CD8-positive, alpha-beta memory T cell (primary cell): ENCODE measurements around the gene TSPAN18. TPM values are rescaled to one million over a fixed set of nuclear protein-coding genes. Genes with fewer than 3 reads are reported as not detected.

Experiments used
- CTCF ChIA-PET: fragments of 350-600 bp; sonication (Branson Sonifier 250); formaldehyde crosslinking; loops from one replicate; lab custom pipeline; 2021; ENCODE audit warnings: antibody characterized with exemption; lab: Charles Lee
- POLR2A ChIA-PET: fragments of 350-600 bp; sonication (Branson Sonifier 250); formaldehyde crosslinking; loops from one replicate; lab custom pipeline; 2021; ENCODE audit warnings: antibody characterized with exemption; lab: Charles Lee
- DNase-seq, 5 donors: peaks; one replicate each; pipeline versions ENCODE4 v3.0.0 to v3.0.0-alpha.2; 2020 to 2022; ENCODE audit warnings: mixed read lengths in 1 of 5
- H3K27ac ChIP-seq: one replicate; pipeline ENCODE4 v1.7.0; 2013; ENCODE audit warnings: low read depth, mild to moderate bottlenecking, low read length, moderate library complexity
- H3K27me3 ChIP-seq: 2 replicates; pipeline ENCODE4 v1.7.0; 2013; ENCODE audit warnings: low read length, mild to moderate bottlenecking; ENCODE audit not compliant: insufficient read depth, poor library complexity, severe bottlenecking
- H3K36me3 ChIP-seq: 2 replicates; pipeline ENCODE4 v1.7.0; 2013; ENCODE audit warnings: mild to moderate bottlenecking, low read length, moderate library complexity; ENCODE audit not compliant: insufficient read depth
- H3K4me1 ChIP-seq: 2 replicates; pipeline ENCODE4 v1.7.0; 2013; ENCODE audit warnings: mild to moderate bottlenecking, low read length, moderate library complexity; ENCODE audit not compliant: insufficient read depth
- H3K4me3 ChIP-seq: 2 replicates; pipeline ENCODE4 v1.7.0; 2013; ENCODE audit warnings: mild to moderate bottlenecking, low read length
- H3K9me3 ChIP-seq: 2 replicates; pipeline ENCODE4 v1.7.0; 2013; ENCODE audit warnings: mild to moderate bottlenecking, low read length
- H3K27ac Mint-ChIP-seq, 8 donors: one replicate each; pipeline ENCODE4 v1.8.0; 2020 to 2021; ENCODE audit warnings: mixed read lengths in 8 of 8, mild to moderate bottlenecking in 6 of 8, inconsistent platforms in 3 of 8, moderate library complexity in 3 of 8
- H3K27me3 Mint-ChIP-seq, 2 donors: one replicate each; pipeline ENCODE4 v1.8.0; 2020 to 2021; ENCODE audit warnings: mixed read lengths in 2 of 2, mild to moderate bottlenecking in 1 of 2, moderate library complexity in 1 of 2
- H3K36me3 Mint-ChIP-seq, 3 donors: one replicate each; pipeline ENCODE4 v1.8.0; 2020 to 2021; ENCODE audit warnings: mixed read lengths in 3 of 3, inconsistent platforms in 1 of 3, mild to moderate bottlenecking in 1 of 3
- H3K4me1 Mint-ChIP-seq, 3 donors: one replicate each; pipeline ENCODE4 v1.8.0; 2020 to 2021; ENCODE audit warnings: mixed read lengths in 3 of 3, inconsistent platforms in 1 of 3, mild to moderate bottlenecking in 1 of 3
- H3K4me3 Mint-ChIP-seq, 7 donors: one replicate each; pipeline ENCODE4 v1.8.0; 2020 to 2021; ENCODE audit warnings: mixed read lengths in 7 of 7, mild to moderate bottlenecking in 6 of 7, moderate library complexity in 4 of 7, inconsistent platforms in 2 of 7
- H3K9me3 Mint-ChIP-seq, 5 donors: one replicate each; pipeline ENCODE4 v1.8.0; 2020 to 2022; ENCODE audit warnings: mixed read lengths in 5 of 5, mild to moderate bottlenecking in 3 of 5, moderate library complexity in 2 of 5, inconsistent platforms in 1 of 5
- polyA plus RNA-seq: library from polyadenylated mRNA; unstranded; fragments of 300-500 nt; fragmentation: Illumina TruSeq; gene quantifications from one replicate; pipeline ENCODE4 v1.2.3, GENCODE V29; 2021
- total RNA-seq, 2 experiments: library from RNA; stranded (reverse); gene quantifications; one replicate each; pipeline ENCODE4 v1.2.3, GENCODE V29; 2021

The TSPAN18 gene, protein sequence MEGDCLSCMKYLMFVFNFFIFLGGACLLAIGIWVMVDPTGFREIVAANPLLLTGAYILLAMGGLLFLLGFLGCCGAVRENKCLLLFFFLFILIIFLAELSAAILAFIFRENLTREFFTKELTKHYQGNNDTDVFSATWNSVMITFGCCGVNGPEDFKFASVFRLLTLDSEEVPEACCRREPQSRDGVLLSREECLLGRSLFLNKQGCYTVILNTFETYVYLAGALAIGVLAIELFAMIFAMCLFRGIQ
- total RNA-seq (1 to 10 TPM in 1 of 2 experiments, under 1 TPM in 1; 0.60 to 1.2 TPM), polyA plus RNA-seq (15.1 TPM)

DNA sequence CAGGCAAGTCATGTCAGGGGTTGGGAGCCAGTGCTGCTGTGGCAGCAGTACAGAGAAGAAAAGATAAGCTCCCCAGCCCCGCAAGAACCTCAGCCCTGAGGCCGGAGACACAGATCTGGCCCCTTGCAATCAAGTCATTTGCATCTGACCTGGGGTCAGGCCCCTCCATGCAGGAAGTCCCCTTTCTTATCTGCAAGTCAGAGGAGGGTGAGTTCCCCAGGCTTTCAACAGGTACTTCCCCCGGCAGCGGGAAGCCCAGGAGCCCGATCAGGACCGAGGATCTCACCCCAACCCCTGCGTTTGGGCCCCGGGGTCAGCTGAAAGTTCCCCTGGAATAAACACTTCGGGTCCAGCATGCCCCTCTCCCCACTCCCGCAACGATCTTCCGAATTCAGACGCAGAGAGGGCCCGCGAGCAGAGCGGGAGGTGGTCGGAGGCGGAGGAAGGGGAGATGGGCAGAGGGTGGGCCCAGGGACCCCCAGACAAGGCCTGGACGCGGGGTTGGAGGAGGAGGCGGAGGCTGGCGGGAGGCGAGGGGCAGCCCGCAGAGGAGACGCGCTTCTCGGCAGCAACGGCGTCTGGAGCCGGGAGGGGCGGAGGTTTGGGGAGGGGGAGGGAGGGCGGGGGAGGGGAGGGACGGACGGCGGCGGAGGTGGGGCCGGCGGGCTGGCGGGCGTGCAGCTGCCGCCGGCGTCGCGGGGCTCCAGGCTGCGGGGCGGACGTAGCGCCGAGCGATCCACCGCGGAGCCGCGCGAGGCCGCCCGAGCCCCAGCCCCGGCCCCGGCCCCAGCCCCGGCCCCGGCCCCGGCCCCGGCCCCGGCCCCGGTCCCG, at the start of gene TSPAN18:
Gene TSPAN18 (plus strand): TSS at position 680 of the 831 bp plus-strand sequence. CDS start 179,455 bp downstream, outside the sequence.
- H3K36me3 Mint-ChIP-seq: peaks cover 0 to 1% (median 0%) of the 10 kb centered on the region in 3 donors
- H3K27ac Mint-ChIP-seq: peak within 1 kb of the TSS; percentile 66 to 94 (median 86)
- POLR2A ChIA-PET: no interaction called here
- Histone ChIP-seq H3K9me3 (no peaks in the 10 kb centered on the region), H3K27me3 (peaks cover 7% of the 10 kb centered on the region), H3K27ac (peak within 1 kb of the TSS; percentile 16), H3K4me3 (peak within 1 kb of the TSS; percentile 71), H3K4me1 (peaks cover 38% of the 10 kb centered on the region), H3K36me3 (no peaks in the 10 kb centered on the region)
- H3K9me3 Mint-ChIP-seq: no peaks in the 10 kb centered on the region
- CTCF ChIA-PET: interaction anchor here (1.4 to 2.1 kb wide), 4 partner anchors 130 to 378 kb away, joined by 3 to 8 read pairs (median 4); no protein-coding TSS in a partner anchor
- H3K4me1 Mint-ChIP-seq: peaks cover 30 to 47% (median 46%) of the 10 kb centered on the region in 3 donors
- peak within 1 kb of the TSS; percentile 82 to 95 (median 88) for H3K4me3 Mint-ChIP-seq
- DNase-seq: peak; percentile 20 to 58 (median 32)
- H3K27me3 Mint-ChIP-seq: peaks cover 11% of the 10 kb centered on the region in 2 donors

DNA sequence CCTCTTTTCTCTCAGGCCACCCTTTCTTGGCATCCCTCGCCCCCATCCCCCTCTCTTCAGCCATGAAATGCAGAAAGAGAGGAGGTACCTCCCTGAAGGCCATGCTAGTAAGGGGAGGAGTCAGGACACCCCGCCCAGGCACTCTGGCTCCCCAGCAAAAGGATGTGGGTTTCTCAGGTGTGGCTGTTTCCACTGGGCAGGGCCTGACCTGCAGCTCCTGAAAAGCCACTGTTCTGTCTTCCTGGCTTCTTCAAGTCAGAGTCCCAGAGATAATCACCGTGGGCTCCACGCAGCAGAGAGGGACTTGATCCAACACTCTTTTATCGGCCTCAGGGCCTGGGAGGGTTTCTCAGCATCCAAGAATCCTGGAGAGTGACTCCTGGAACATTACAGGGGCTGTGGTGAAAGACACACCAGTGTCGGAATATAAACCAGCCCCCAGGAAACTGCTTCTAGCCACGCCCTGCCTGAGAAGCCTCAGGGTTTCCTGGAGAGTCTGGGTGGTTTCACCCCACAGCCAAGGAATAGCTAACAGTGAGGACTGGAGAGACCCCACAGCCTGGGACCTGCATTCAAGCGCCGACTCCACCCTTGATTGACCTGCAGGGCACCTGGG, 45.7 kb upstream of the TSPAN18 start:
- no peaks in the 10 kb centered on the region for H3K36me3 ChIP-seq
- peak overlapping the region; percentile 74 for H3K4me3 ChIP-seq
- Mint-ChIP-seq H3K4me1 (peaks cover 37 to 49% (median 38%) of the 10 kb centered on the region in 3 donors), H3K36me3 (no peaks in the 10 kb centered on the region), H3K27me3 (peaks cover 3 to 4% of the 10 kb centered on the region in 2 donors), H3K4me3 (peak overlapping the region; percentile 48 to 88 (median 85)), H3K27ac (peak overlapping the region; percentile 32 to 97 (median 90)), H3K9me3 (no peaks in the 10 kb centered on the region)
- H3K27me3 ChIP-seq: no peaks in the 10 kb centered on the region
- CTCF ChIA-PET: interaction anchor here (1.3 to 1.5 kb wide), 2 partner anchors 12 to 95 kb away, joined by 3 read pairs; no protein-coding TSS in a partner anchor
- H3K9me3 ChIP-seq: no peaks in the 10 kb centered on the region
- DNase-seq: peak in 4 of 5 donors; percentile 31 to 66 (median 48)
- POLR2A ChIA-PET: no interaction called here
- H3K4me1 ChIP-seq: peaks cover 45% of the 10 kb centered on the region
- H3K27ac ChIP-seq: no peak overlapping the region

GRCh38 chr11:44681698-44682097, 45.1 kb upstream of the TSPAN18 start:
- no peaks in the 10 kb centered on the region for H3K27me3 ChIP-seq
- H3K4me1 ChIP-seq: peaks cover 45% of the 10 kb centered on the region
- Mint-ChIP-seq H3K36me3 (no peaks in the 10 kb centered on the region), H3K27ac (peak overlapping the region; percentile 25 to 93 (median 71)), H3K4me3 (peak overlapping the region; percentile 48 to 88 (median 85)), H3K9me3 (no peaks in the 10 kb centered on the region), H3K4me1 (peaks cover 38 to 54% (median 41%) of the 10 kb centered on the region in 3 donors), H3K27me3 (peaks cover 3 to 4% of the 10 kb centered on the region in 2 donors)
- ChIA-PET CTCF (interaction anchor here (1.3 to 1.5 kb wide), 2 partner anchors 13 to 94 kb away, joined by 3 read pairs; no protein-coding TSS in a partner anchor), POLR2A (no interaction called here)
- H3K36me3 ChIP-seq: no peaks in the 10 kb centered on the region
- no peak for DNase-seq
- no peak overlapping the region for H3K27ac ChIP-seq
- peak overlapping the region; percentile 74 for H3K4me3 ChIP-seq
- no peaks in the 10 kb centered on the region for H3K9me3 ChIP-seq

GRCh38 chr11:44684859-44685281, 41.9 kb upstream of the TSPAN18 start:
- Histone ChIP-seq H3K4me3 (no peak overlapping the region), H3K27ac (no peak overlapping the region), H3K4me1 (peaks cover 34% of the 10 kb centered on the region), H3K27me3 (no peaks in the 10 kb centered on the region), H3K9me3 (no peaks in the 10 kb centered on the region), H3K36me3 (no peaks in the 10 kb centered on the region)
- Mint-ChIP-seq H3K36me3 (no peaks in the 10 kb centered on the region), H3K4me1 (peaks cover 39 to 60% (median 49%) of the 10 kb centered on the region in 3 donors), H3K27me3 (peaks cover 0 to under 1% of the 10 kb centered on the region in 2 donors), H3K9me3 (no peaks in the 10 kb centered on the region), H3K4me3 (no peak overlapping the region), H3K27ac (peak overlapping the region in 1 of 8 donors; percentile 3)
- ChIA-PET CTCF (no interaction called here), POLR2A (no interaction called here)
- DNase-seq: no peak

- CTCF ChIA-PET: no interaction called here
- Histone ChIP-seq H3K27me3 (no peaks in the 10 kb centered on the region), H3K4me3 (no peak overlapping the region), H3K4me1 (peaks cover 9% of the 10 kb centered on the region), H3K27ac (no peak overlapping the region), H3K36me3 (no peaks in the 10 kb centered on the region), H3K9me3 (no peaks in the 10 kb centered on the region)
- peak overlapping the region in 1 of 8 donors; percentile 80 for H3K27ac Mint-ChIP-seq
- no peaks in the 10 kb centered on the region for H3K36me3 Mint-ChIP-seq
- H3K4me1 Mint-ChIP-seq: peaks cover 15 to 34% (median 24%) of the 10 kb centered on the region in 3 donors
- no peak for DNase-seq
- H3K27me3 Mint-ChIP-seq: no peaks in the 10 kb centered on the region
- POLR2A ChIA-PET: no interaction called here
- H3K4me3 Mint-ChIP-seq: no peak overlapping the region
- no peaks in the 10 kb centered on the region for H3K9me3 Mint-ChIP-seq
These were observed 39.4 kb upstream of the TSPAN18 start for GRCh38 chr11:44687388-44687787.

- CTCF ChIA-PET: no interaction called here
- POLR2A ChIA-PET: no interaction called here
- no peaks in the 10 kb centered on the region for H3K27me3 ChIP-seq
- Mint-ChIP-seq H3K4me3 (no peak overlapping the region), H3K36me3 (no peaks in the 10 kb centered on the region), H3K4me1 (peaks cover 8 to 26% (median 16%) of the 10 kb centered on the region in 3 donors), H3K27me3 (no peaks in the 10 kb centered on the region), H3K9me3 (no peaks in the 10 kb centered on the region), H3K27ac (no peak overlapping the region)
- H3K9me3 ChIP-seq: no peaks in the 10 kb centered on the region
- H3K27ac ChIP-seq: no peak overlapping the region
- DNase-seq: no peak
- H3K4me3 ChIP-seq: no peak overlapping the region
- H3K4me1 ChIP-seq: no peaks in the 10 kb centered on the region
- H3K36me3 ChIP-seq: no peaks in the 10 kb centered on the region
These were observed 37.5 kb upstream of the TSPAN18 start for GRCh38 chr11:44689265-44689664.

DNA sequence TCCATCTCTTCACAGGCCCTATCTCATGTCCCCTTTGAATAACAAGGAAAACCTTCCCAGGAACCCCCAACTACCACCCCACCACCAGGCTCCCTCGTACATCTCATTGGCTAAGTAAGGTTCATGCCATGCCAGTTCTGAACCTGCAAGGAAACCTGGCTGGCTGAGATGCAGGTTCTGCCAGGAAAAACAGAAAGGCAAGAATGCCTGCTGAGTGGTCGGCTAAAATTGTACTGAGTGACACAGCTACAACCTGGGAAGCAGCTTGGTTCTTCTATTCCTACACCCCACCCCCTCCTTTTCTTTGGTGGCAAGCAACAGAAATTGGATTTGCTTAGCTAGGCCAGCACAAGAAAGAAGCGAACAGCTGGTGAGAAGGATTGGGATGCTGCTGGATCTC, 36.1 kb upstream of the TSPAN18 start:
- Mint-ChIP-seq H3K4me1 (peaks cover 12 to 34% (median 24%) of the 10 kb centered on the region in 3 donors), H3K27ac (no peak overlapping the region), H3K4me3 (no peak overlapping the region), H3K36me3 (no peaks in the 10 kb centered on the region), H3K9me3 (no peaks in the 10 kb centered on the region), H3K27me3 (no peaks in the 10 kb centered on the region)
- Histone ChIP-seq H3K27ac (no peak overlapping the region), H3K4me1 (no peaks in the 10 kb centered on the region), H3K27me3 (no peaks in the 10 kb centered on the region), H3K9me3 (no peaks in the 10 kb centered on the region), H3K4me3 (no peak overlapping the region), H3K36me3 (no peaks in the 10 kb centered on the region)
- no peak for DNase-seq
- ChIA-PET POLR2A (no interaction called here), CTCF (no interaction called here)
